ENCODE data around the gene SCAPER. TPM values are rescaled to one million over a fixed set of nuclear protein-coding genes. Genes with fewer than 3 reads are reported as not detected.

Gene SCAPER, protein sequence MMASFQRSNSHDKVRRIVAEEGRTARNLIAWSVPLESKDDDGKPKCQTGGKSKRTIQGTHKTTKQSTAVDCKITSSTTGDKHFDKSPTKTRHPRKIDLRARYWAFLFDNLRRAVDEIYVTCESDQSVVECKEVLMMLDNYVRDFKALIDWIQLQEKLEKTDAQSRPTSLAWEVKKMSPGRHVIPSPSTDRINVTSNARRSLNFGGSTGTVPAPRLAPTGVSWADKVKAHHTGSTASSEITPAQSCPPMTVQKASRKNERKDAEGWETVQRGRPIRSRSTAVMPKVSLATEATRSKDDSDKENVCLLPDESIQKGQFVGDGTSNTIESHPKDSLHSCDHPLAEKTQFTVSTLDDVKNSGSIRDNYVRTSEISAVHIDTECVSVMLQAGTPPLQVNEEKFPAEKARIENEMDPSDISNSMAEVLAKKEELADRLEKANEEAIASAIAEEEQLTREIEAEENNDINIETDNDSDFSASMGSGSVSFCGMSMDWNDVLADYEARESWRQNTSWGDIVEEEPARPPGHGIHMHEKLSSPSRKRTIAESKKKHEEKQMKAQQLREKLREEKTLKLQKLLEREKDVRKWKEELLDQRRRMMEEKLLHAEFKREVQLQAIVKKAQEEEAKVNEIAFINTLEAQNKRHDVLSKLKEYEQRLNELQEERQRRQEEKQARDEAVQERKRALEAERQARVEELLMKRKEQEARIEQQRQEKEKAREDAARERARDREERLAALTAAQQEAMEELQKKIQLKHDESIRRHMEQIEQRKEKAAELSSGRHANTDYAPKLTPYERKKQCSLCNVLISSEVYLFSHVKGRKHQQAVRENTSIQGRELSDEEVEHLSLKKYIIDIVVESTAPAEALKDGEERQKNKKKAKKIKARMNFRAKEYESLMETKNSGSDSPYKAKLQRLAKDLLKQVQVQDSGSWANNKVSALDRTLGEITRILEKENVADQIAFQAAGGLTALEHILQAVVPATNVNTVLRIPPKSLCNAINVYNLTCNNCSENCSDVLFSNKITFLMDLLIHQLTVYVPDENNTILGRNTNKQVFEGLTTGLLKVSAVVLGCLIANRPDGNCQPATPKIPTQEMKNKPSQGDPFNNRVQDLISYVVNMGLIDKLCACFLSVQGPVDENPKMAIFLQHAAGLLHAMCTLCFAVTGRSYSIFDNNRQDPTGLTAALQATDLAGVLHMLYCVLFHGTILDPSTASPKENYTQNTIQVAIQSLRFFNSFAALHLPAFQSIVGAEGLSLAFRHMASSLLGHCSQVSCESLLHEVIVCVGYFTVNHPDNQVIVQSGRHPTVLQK (N-terminal part only)
- total RNA-seq: 10 to 100 TPM; 19.6 to 35.9 (median 31.8) TPM

GRCh38 chr15:76905013-76905839 lies at the start of gene SCAPER:
Gene SCAPER, minus strand, starts transcription at chr15:76905340. Its CDS starts 21,523 bp downstream, at chr15:76883817.
- H3K27ac ChIP-seq: peak within 1 kb of the TSS; percentile 94 to 99 (median 98)
- in situ Hi-C loops (cut with MboI; ENCODE audit: low sequenced_read_pairs in 4 of 4) (no loop called here), intact Hi-C loops (cut with DNase I; ENCODE audit: low total_unique reads) (loop anchor here (1.0 kb wide), 1 partner anchor 26 kb away; the partner anchor contains the start of gene RCN2)
- no peaks in the 10 kb centered on the region for H3K9me3 ChIP-seq
- H3K36me3 ChIP-seq: no peaks in the 10 kb centered on the region
- ATAC-seq: peak; percentile 90 to 92
- TF ChIP-seq POLR2A (IDR thresholded peaks at IDR 0.05): peak; percentile 87 to 92
- peak in 3 of 5 experiments; percentile 16 to 17 (median 17) for TF ChIP-seq CTCF (IDR thresholded peaks at IDR 0.05 in 4 of 5, conservative IDR thresholded peaks at IDR 0.05 in 1 of 5)
- DNase-seq: peak; percentile 90 to 91
- H3K4me1 ChIP-seq: peaks cover 24 to 25% of the 10 kb centered on the region in 2 donors
- H3K27me3 ChIP-seq: no peaks in the 10 kb centered on the region
- H3K4me3 ChIP-seq: peak within 1 kb of the TSS; percentile 89 to 99 (median 94)

- no peaks in the 10 kb centered on the region for H3K4me1 ChIP-seq
- H3K4me3 ChIP-seq: no peak overlapping the region
- DNase-seq: no peak
- intact Hi-C loops (cut with DNase I; ENCODE audit: low total_unique reads) (no loop called here), in situ Hi-C loops (cut with MboI; ENCODE audit: low sequenced_read_pairs in 4 of 4) (no loop called here)
- no peaks in the 10 kb centered on the region for H3K27me3 ChIP-seq
- no peak overlapping the region for H3K27ac ChIP-seq
- no peak for ATAC-seq
- TF ChIP-seq CTCF (IDR thresholded peaks at IDR 0.05 in 4 of 5, conservative IDR thresholded peaks at IDR 0.05 in 1 of 5) (no peak), POLR2A (IDR thresholded peaks at IDR 0.05) (no peak)
- no peaks in the 10 kb centered on the region for H3K36me3 ChIP-seq
- no peaks in the 10 kb centered on the region for H3K9me3 ChIP-seq
Measured at GRCh38 chr15:76954744-76955143, 49.6 kb upstream of the SCAPER start.

DNA sequence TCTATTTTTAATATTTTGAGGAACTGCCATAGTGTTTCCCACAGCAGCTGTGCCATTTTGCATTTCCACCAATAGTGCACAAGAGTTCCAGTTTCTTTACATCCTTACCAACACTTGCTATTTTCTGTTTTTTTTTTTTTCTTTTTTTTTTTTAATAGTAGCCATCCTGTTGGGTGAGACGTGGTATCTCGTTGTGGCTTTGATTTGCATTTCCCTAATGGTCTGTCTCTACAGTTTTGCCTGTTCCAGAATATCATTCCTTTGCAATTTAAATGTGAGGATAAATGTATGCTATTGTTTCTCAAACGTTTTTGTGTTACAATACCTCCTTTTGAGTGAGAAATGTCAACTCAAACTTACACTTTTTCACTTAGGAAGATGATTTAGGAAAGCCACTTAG lies 48.8 kb upstream of the SCAPER start:
- Histone ChIP-seq H3K27ac (no peak overlapping the region), H3K4me3 (no peak overlapping the region), H3K9me3 (no peaks in the 10 kb centered on the region), H3K4me1 (no peaks in the 10 kb centered on the region), H3K36me3 (peaks cover 0 to 7% of the 10 kb centered on the region in 2 donors), H3K27me3 (no peaks in the 10 kb centered on the region)
- DNase-seq: no peak
- TF ChIP-seq POLR2A (IDR thresholded peaks at IDR 0.05) (no peak), CTCF (IDR thresholded peaks at IDR 0.05 in 4 of 5, conservative IDR thresholded peaks at IDR 0.05 in 1 of 5) (no peak)
- intact Hi-C loops (cut with DNase I; ENCODE audit: low total_unique reads) (no loop called here), in situ Hi-C loops (cut with MboI; ENCODE audit: low sequenced_read_pairs in 4 of 4) (no loop called here)
- ATAC-seq: no peak

GRCh38 chr15:76951220-76951619 lies 46.1 kb upstream of the SCAPER start:
- no peaks in the 10 kb centered on the region for H3K4me1 ChIP-seq
- intact Hi-C loops (cut with DNase I; ENCODE audit: low total_unique reads): no loop called here
- peaks cover 0 to 22% of the 10 kb centered on the region in 2 donors for H3K36me3 ChIP-seq
- H3K4me3 ChIP-seq: no peak overlapping the region
- TF ChIP-seq CTCF (IDR thresholded peaks at IDR 0.05 in 4 of 5, conservative IDR thresholded peaks at IDR 0.05 in 1 of 5) (no peak), POLR2A (IDR thresholded peaks at IDR 0.05) (no peak)
- in situ Hi-C loops (cut with MboI; ENCODE audit: low sequenced_read_pairs in 4 of 4): no loop called here
- no peaks in the 10 kb centered on the region for H3K9me3 ChIP-seq
- DNase-seq: no peak
- no peak overlapping the region for H3K27ac ChIP-seq
- no peak for ATAC-seq
- H3K27me3 ChIP-seq: no peaks in the 10 kb centered on the region
